GM12801 (cell line): ENCODE results near the gene FCN1.

Experiments
- CTCF ChIP-seq: IDR thresholded peaks from one replicate; pipeline ENCODE4 v1.5.1; 2011; ENCODE audit warnings: control low read depth; ENCODE audit not compliant: insufficient read length; ENCODE audit errors: extremely low read depth

The FCN1 gene

GRCh38 chr9:134863306-134863902 lies 54.3 kb downstream of the FCN1 start:
- no peak for TF ChIP-seq CTCF

GRCh38 chr9:134861595-134862334 lies 55.9 kb downstream of the FCN1 start:
- TF ChIP-seq CTCF, result no peak

- no peak for TF ChIP-seq CTCF
Measured at GRCh38 chr9:134860510-134860909, 57.2 kb downstream of the FCN1 start.

GRCh38 chr9:134858051-134858841 lies 59.5 kb downstream of the FCN1 start:
- no peak for TF ChIP-seq CTCF

- no peak for TF ChIP-seq CTCF
Measured at GRCh38 chr9:134855900-134856377, 61.8 kb downstream of the FCN1 start.
